ENCODE results near the gene PDZD4.

DNA sequence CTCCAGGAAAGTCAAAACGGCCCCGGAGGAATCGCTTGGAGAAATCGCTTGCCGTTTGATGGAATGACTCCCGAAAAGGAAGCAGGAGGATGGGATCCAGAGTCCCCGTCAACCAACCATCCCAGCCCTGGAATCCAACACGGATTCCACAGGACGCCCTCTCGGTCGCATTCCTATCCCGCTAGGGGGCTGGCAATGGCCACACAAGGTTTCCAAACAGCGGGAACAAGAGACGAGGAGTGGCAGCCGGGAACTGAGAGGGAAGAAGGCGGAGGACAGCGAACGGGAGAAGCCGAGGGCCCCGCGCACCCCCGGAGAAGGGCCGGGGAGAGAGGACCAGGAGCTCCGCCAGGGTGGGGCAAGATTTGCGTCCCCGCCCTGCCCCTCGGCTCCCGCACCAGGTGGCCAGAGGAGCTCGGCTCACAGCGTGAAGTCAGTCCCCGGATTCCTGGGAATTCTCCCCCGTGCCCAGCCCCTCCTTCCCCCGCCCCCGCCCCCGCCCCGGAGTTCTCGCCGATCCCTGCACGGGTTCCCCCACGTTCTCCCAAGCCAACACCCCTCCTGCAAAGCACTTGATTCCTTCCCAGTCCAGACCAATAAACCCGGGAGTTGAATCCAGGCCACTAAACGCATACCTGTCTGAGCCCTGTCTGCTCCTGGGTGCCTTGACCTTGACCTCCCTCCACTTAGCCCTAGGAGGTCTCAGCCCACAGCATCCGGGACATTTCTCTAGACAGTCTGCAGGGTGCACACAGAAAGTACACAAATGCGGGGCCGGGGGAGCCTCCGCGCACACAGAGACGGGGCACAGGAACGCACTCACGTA is 1.4 kb downstream of the PDZD4 start:
- no peak for TF ChIP-seq GATA2 (IDR thresholded peaks at IDR 0.05; ENCODE audit: low read depth, low read length)
- TF ChIP-seq GATA3 (IDR thresholded peaks at IDR 0.05; ENCODE audit: low read depth, low read length), result no peak
